ENCODE measurements around the gene ATP8B4. TPM values are rescaled to one million over a fixed set of nuclear protein-coding genes. Genes with fewer than 3 reads are reported as not detected.

The ATP8B4 gene
- total and polyA plus RNA-seq, 2 of the 8 experiments (the other 6 are each of a cell fraction or from before 2014, with no cell fraction given), result 0.17 to 0.24 TPM

DNA sequence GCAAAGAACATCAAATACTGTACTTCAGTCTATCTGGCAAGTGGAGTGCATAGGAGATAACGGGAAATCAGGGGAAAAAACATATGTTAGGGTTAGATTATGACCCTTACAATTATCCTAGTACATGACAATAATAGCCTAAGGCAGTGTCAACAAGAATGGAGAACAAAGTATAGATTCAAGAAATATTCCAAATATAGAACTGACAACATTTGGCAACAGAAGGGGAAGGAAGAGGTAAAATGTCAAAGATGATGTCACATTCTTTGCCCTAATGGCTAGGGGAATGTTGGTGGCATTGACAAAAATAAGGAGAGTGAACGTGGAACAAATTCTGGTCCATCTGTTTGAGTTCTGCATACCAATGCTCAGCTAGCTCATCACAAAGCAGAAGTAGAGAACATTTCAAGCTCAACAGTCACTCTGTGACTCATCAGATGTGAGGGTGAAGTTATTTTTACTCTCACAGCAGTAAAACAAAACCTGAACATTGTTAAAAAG lies 15.5 kb upstream of the ATP8B4 start (continued):
- TF ChIP-seq CHD7 (IDR thresholded peaks at IDR 0.05; ENCODE audit: insufficient replicate concordance, low read length) (no peak), KDM1A (IDR thresholded peaks at IDR 0.05; ENCODE audit: borderline replicate concordance, low read length) (no peak), RAD21 (IDR thresholded peaks at IDR 0.05 in 1 of 2, conservative IDR thresholded peaks at IDR 0.05 in 1 of 2; ENCODE audit: low read depth in 2 of 2, low read length in 2 of 2) (no peak), TAF1 (IDR thresholded peaks at IDR 0.05; ENCODE audit: low read depth, low read length) (no peak), POLR2AphosphoS5 (IDR thresholded peaks at IDR 0.05; ENCODE audit: low read depth, low read length) (no peak), RFX5 (IDR thresholded peaks at IDR 0.05; ENCODE audit: borderline replicate concordance, low read depth, low read length) (no peak), POU5F1 (IDR thresholded peaks at IDR 0.05; ENCODE audit: low read depth, low read length) (no peak), GTF2F1 (IDR thresholded peaks at IDR 0.05; ENCODE audit: borderline replicate concordance, low read depth, low read length) (no peak), ZNF274 (IDR thresholded peaks at IDR 0.05; ENCODE audit: borderline replicate concordance, extremely low read depth, low read length) (no peak), NRF1 (IDR thresholded peaks at IDR 0.05; ENCODE audit: low read depth, low read length) (no peak)
